PC-9 (cell line): ENCODE measurements around the gene CCDC174.

Source experiments
- EZH2 ChIP-seq: fragments of 200-600 bp; sonication (generic); IDR thresholded peaks from 2 replicates; pipeline ENCODE4 v1.8.0; 2017; ENCODE audit warnings: antibody characterized with exemption, low read depth
- TF ChIP-seq, protein P1 (sequence below): fragments of 200-600 bp; sonication (generic); conservative IDR thresholded peaks from 2 replicates; pipeline ENCODE4 v1.6.1; 2017; ENCODE audit warnings: mixed run types, antibody characterized with exemption, mild to moderate bottlenecking, moderate library complexity

GRCh38 chr3:14619605-14620004, 32.0 kb upstream of the CCDC174 start:
- no peak for TF ChIP-seq EZH2
- TF ChIP-seq, protein P1, sequence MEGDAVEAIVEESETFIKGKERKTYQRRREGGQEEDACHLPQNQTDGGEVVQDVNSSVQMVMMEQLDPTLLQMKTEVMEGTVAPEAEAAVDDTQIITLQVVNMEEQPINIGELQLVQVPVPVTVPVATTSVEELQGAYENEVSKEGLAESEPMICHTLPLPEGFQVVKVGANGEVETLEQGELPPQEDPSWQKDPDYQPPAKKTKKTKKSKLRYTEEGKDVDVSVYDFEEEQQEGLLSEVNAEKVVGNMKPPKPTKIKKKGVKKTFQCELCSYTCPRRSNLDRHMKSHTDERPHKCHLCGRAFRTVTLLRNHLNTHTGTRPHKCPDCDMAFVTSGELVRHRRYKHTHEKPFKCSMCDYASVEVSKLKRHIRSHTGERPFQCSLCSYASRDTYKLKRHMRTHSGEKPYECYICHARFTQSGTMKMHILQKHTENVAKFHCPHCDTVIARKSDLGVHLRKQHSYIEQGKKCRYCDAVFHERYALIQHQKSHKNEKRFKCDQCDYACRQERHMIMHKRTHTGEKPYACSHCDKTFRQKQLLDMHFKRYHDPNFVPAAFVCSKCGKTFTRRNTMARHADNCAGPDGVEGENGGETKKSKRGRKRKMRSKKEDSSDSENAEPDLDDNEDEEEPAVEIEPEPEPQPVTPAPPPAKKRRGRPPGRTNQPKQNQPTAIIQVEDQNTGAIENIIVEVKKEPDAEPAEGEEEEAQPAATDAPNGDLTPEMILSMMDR, result no peak
